Central memory CD4-positive, alpha-beta T cell (primary cell): ENCODE measurements around the gene DOCK10.

Source experiments
- DNase-seq: peaks from one replicate; pipeline ENCODE4 v3.0.0; 2022

DOCK10 gene

DNA sequence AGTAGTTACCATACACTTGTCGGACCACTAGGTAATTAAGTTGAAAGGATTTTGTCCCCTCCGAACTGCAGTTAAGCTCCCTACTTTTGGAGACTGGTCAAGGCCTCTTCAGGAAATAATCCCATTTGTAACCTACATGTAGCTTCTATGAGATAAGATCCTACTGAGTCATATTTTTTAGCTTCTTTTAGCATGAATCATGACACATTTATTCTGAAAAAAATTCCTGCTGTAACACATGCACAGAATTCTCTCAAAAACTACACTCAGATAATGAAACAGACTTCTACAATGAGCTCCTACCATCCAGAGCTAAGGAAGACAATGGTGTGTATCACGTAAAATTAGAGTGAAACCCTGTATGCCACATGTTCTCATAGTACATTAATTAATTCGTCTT lies 225.5 kb downstream of the DOCK10 start:
- DNase-seq: no peak

DNA sequence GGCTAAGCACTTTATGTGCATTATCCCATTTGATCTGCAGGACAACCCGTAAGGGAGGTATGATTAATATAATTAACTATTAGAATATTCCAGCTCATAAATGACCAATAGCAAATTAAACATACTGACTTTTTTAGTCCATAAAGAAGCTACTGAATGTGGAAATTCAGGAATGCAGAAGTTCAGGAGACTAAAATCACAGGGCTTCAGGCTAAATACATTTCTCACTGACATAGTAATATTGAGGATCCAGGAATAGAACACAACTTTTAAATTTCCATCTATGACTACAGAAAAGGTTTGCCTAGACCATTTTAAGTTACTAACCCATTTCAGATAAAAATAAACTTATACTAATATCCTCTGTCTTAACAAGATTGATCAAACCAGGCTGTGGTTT lies 228.7 kb downstream of the DOCK10 start:
- no peak for DNase-seq

DNA sequence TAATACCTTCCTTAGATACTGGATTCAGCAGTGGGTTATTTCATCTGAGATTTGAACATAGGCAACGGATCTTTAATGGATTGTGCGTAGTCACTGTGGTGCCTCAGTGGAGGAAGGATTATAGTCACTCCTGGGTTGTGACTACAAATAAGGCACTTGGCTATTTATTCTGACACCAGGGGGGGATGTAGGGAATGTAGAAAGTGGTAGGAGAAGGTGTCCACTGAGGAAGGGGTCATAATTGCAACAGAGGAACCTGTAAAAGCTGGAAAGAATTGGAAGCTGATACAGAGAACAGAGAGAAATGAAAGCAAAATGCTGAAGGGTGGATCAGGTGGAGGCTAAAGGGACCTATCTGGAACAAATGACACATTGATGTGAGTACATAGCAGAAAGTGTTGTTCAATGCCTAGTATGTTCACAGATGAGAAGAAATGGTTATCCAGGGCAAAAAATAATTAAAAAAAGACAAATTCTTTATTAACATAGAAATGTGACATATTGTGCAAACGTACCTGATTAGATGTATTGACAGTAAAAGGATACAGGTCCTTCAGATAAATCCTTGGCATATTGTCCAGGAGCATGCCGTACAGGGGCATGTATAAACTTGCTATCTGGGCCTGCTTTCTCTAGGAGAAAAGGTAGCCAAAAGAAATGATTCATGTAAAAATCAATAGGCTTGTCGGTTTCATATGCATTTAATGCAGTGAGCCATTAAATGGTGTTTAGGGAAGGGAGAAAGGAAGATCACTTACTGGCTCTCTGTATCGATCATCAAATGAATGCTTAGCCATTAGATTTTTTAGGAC lies 234.9 kb downstream of the DOCK10 start:
- no peak for DNase-seq

DNA sequence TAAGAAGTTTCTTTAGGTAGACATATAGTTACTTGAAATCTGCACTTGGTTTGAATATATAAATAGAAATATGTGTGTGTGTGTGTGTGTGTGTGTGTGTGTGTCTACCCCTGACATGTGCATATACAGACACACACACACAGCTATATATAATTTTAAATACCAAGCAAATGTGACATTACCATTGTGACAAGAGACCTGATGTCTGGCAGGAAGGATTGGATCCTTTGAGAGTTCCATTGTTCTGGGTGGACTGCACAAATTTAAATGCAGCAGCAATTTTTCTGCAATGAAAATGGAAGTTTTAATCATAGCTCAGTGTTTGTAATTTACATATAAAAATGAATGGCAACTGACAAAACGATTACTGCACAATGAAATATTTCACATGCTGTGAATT lies 238.3 kb downstream of the DOCK10 start:
- DNase-seq: no peak

DNA sequence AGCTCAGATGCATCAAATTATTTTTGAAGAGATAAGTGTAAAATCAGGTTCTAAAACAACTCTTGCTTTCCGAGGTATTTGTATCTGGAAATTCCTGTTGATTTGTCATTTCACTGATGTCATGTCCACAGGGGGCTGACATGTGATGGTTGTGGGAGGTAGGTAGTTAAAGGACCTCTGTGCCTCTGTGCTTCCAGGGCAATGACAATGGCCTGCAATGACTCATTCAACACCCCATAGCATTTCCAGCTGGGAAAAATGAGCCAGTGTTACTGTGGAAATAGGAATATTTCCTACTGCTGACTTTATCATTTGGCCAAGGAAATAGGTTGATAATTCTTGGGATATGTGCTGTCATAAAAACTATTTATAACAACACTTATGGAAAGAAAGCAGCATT lies 239.9 kb downstream of the DOCK10 start:
- DNase-seq: no peak

DNA sequence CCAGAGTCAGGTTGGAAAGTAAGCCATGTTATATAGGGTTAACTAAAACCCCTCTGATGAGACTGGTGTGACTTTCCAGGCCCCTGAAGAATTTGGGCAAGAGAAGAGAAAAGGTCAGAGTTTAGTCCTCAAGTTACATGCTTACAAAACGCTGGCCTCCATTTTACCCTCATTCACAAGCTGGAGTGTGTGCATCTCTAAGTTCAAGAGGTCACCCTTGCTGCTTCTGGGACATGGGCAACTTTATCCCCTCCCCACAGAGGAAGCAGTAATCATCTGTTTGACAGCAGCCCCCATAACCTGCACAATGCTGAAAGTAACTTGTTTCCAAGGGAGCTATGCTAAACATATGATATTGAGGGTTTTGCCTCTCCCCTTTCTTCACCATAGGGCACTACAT lies 240.9 kb downstream of the DOCK10 start:
- DNase-seq: no peak

DNA sequence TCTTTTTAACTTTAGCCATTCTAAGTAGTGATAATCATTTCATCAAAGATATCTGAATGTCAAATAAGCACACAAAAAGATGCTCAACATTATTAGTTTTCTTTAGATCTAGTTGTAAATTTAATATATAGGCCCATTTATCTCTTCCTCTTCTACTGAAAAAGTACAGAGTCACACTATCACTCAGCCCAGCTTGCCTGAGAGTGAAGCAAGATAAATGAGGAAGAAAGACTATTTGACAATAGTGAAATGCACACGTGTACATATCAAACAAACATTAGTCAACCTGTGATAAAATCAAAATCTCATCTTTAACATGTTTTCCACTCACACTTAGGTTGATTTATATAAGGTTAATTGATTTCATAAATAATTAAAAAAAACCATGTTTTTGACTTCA lies 242.6 kb downstream of the DOCK10 start:
- DNase-seq: no peak

DNA sequence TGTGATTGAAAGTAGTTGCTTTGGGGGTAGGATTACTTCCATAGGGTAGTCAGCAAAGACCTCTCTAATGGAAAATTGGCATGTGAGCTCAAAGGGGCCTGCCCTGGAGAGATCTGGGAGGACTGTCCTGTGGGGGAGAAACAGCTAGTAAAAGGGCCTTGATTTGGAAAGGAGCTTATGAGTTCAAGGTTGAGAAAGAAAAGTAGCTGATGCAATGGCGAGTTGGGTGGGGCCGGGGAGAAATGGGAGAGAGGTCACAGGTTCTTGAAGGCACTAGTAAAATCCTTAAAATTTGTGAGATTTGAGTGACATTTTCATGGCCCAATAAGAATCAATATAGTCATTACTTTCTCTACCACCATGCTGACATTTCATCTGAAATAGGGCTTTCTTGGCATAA lies 244.1 kb downstream of the DOCK10 start:
- DNase-seq: no peak

DNA sequence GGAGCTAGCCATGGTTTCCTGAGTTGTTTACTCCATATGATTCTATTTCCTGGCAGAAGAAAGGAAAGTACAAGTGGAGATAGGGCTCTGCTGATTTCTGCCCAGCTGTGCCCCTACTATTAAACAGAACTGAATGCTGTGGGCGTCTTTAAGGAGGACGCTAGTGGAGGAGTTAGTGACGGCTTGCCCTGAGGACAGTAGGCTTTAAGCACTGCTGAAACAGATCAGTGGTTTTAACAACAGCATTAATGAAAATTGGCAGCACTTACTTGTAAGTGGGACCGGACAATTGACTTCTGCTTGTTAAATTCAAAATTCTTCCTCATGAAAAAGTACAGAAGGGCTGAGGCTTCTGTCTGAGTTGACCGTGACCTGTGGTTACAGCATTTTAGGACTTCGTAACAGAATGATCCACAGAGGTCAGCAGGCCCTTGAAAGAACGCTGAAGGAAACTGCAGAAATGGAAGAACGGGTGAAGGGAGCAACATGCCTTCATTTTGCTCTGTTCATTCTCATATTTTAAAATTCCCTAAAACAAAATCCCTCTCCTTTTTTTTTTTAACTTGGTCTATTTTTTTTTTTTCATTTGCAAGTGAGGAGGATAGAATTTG lies 245.5 kb downstream of the DOCK10 start:
- DNase-seq: no peak

DNA sequence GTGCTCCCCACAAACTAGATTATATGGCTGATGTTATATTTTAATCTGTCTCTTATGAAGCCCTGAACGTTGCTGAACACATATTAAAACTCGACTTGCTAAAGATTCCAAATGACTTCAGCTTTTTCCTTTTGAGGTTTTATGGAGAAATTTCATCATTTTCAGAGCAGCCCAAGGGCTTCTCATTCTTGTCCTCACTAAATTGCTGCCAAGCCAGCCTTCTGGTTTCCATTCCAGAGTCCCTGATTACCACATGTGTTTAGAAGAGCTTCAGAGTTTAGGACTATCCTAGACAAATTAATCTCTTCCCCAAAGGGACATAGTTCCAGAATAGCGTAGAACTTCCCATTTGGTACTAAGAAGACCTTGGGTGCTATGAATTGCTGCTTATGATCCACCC lies 248.3 kb downstream of the DOCK10 start:
- no peak for DNase-seq

DNA sequence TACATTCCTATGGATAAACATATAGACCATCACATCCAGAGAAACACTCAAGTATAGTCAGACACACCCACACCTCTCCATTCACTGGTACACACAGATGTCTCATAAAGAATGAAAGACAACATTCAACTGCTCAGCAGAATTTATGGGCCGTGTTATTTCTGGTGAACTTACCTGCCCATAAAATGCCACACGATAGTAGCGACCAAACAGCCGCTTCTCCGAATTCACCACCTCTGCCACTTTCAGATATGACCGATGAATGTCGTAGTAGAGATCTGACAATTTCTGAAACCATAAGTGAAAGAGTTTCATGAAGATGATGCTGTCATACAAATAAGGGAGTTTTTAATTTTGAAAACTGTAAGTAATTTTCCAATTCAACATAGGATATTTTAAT lies 255.4 kb downstream of the DOCK10 start:
- DNase-seq: no peak

DNA sequence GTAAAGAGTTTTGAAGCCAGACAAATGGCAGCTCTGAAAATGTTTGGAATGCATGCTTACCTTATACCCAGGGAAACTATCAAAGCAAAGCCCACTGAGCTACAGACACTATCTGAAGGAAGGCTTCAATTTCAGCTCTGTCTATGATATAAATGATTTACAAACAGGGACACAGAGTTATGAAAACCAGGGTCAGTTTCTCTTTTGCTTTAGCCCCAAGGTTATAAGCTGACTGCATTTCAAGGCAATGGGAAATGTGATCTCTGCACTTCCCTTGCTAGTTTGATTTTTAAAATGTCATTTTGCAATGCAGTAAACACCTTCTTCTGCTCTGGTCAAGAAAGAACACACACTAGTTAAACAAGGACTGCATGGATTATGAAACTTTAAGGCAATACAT lies 260.9 kb downstream of the DOCK10 start:
- DNase-seq: no peak

DNA sequence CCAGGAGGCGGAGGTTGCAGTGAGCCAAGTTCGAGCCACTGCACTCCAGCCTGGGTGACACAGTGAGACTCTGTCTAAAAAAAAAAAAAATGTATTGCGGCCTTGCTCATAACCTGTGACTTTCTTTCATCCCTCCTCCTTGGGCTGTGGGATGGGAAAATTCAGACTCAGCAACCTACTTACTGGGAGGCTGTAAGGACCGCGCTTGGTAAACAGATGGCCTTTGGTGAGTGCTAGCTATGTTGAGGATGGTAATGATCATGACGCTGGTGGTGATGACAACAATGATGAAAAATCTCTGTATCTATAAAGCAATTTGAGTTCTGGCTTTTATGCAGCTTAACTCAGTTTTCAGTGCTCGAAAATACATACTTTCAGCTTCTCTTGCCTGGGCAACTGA lies 261.4 kb downstream of the DOCK10 start:
- no peak for DNase-seq

DNA sequence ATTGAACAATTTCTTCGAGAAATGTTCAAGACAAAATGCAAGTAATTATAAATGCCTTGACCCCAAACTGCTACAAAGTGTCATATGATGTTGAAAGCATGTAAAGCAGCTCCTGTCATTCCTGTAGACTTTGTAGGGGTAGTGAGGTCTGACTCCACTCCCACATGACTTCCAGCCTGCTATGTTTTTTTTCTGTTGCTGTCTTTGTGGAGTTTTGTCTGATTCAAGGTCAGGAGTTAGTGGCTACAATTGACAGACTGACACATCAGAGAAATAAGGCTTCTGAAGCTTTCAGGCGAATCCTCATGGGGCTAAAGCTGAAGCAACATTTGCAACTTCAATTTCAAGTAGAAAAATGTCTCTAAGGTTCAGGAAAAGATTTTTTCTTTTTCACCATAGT lies 262.2 kb downstream of the DOCK10 start:
- no peak for DNase-seq

DNA sequence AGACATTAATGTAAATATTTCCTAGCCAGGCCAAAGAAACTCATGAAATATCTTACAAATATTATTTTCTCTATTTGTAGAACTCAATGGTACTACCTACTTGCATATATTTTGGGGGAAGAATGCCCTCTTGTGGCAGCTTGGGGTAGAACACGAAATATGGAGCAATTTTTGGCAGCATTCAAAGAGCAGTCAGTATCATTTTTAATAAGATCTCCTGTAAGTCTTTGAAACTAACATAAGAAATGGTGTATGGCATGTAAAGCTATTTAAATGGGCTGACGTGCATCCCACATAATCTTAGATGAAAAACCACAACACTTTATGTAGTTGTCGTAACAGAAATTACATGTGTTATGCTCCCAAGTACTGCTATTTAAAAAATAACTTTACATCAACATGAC lies 263.8 kb downstream of the DOCK10 start:
- peak; percentile 47 for DNase-seq

DNA sequence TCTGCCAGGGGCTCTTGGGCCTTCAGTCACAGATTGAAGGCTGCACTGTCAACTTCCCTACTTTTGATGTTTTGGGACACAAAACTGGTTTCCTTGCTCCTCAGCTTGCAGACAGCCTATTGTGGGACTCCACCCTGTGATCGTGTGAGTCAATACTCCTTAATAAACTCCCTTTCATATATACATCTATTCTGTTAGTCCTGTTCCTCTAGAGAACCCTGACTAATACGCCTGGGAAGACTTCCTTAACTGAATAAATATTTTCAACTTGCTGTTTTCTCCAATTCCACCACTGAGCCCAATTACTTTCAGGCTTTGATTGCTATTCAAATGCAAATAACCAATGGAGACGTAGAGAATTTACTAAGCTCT lies 264.7 kb downstream of the DOCK10 start:
- DNase-seq: no peak

DNA sequence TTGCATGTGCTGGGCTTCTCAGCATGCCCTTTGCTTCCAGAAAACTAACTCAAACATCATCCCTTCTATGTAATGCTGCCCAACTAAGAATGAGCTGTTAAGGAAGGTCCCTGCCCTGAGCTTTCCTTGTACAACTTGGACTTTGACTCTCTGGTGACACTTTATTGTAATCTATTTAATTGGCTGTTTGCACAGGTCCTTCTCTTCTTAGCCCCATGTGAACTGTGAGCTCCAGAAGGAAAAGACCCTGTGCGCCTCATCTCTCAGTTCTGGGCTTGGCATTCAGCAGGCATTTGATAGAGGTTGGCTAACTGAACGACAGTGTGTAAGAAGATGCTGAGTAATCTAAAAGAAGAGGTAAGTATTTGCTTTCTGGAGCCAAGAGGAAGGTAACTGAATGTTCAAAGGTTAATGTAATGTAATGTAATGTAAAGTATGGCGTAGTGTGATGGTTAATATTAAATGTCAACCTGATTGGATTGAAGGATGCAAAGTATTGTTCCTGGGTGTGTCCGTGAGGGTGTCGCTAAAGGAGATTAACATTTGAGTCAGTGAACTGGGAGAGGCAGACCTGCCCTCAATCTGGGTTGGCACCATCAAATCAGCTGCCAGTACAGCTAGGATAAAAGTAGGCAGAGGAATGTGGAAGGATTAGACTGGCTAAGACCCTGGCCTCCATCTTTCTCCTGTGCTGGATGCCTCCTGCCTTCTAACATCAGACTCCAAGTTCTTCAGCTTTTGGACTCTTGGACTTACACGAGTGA lies 265.3 kb downstream of the DOCK10 start:
- DNase-seq: no peak

DNA sequence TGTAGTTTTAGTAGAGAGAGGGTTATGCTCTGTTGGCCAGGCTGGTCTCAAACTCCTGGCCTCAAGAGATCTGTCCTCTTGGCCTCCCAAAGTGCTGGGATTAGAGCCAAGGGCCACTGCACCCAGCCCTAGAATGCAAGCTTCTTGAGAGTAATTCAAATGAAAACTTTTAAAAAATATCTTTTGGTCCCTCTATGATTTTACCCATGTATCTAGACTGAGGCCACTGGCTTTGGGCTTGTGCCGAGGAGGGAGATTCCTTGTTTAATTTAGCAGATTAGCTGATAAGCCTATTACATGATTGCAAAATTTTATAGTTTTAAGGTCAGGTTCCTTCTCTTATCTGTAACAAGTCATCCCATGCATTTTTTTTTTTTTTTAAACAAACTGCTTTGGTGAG lies 266.6 kb downstream of the DOCK10 start:
- no peak for DNase-seq

DNA sequence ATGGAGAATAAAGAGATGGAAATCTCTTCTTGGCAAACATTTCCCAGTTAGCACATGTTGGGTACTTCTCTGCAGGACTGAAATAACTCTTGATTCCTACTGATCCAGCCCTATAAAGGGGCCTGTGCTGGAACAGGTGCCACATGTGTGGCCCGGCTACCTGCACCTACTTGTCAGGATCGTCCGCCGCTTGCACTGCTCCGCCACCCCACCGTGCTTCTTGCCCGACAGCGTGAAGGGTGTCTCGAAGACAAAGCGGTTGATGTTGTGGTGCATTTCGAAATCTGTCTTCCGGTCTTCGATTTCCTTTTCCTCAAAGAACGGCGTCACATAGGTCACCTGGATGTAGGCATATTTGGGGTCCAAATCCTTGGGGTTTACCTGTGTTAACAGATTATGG lies 267.5 kb downstream of the DOCK10 start:
- DNase-seq: no peak

DNA sequence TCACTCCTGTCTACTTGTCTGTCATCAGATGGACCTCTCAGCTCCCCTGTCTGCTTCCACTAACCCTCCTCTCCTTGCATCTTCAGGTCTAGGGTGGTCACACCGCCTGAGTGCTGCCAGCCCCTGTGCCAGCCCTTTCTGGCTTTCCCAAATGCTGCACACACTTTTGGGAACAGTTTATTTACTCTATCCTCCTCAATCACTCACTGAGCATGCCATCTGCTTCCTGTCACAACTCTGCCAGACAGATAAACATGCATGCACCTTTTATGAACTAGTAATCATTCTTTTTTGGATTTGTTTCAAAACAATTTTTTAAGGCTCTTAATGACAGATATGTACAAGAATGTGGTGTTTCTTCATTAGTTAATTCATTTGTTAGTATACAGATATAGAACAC lies 269.8 kb downstream of the DOCK10 start:
- no peak for DNase-seq

DNA sequence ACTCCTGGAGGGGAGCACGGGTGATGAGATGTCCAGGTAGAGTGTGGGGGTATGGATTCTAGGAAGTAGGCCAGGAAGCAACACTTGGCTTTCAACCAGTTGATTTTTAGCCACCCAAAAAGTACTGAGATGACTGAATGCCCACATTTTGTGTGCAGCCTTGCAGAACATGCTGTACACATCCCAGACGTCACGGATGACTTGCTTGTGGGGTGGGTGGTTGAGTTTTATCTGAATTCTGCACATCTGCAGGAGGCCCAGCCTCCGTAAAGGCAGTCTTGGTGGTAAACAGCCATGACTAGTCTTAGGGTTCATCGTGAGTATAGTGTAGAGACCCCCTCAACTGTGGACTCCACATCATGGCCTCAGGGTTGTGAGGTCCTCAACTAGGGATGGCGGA lies 272.8 kb downstream of the DOCK10 start:
- DNase-seq: no peak

DNA sequence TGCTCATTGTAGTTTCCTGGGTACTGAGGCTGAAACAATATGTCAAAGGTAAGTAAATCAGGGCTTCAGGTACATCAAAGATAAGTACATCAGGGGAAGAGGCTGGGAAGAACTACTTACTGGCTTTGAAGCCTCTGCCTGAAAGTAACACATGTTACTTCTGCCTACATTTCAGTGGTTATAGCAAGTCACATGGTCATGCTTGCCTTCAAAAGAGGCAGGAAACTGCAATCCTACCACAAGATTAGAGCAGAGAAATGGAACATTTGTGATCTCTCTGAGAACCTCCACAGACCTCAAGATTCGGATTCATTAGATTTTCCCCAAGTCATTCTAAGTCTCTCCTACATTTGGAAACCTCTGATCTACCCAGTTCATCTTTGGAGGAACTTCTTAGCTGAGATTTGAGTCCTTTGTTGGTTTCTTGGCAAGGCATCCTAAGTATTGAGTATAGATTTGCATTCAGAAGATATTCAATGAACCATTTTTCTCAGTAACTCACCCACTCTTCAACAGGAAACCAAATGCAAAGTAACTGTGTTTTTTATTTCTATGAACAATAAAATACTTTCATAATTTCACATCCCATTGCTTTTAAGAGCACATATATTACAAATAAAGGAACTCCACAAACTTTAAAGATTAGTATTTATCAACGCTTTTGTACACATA lies 277.6 kb downstream of the DOCK10 start:
- DNase-seq: peak; percentile 36

DNA sequence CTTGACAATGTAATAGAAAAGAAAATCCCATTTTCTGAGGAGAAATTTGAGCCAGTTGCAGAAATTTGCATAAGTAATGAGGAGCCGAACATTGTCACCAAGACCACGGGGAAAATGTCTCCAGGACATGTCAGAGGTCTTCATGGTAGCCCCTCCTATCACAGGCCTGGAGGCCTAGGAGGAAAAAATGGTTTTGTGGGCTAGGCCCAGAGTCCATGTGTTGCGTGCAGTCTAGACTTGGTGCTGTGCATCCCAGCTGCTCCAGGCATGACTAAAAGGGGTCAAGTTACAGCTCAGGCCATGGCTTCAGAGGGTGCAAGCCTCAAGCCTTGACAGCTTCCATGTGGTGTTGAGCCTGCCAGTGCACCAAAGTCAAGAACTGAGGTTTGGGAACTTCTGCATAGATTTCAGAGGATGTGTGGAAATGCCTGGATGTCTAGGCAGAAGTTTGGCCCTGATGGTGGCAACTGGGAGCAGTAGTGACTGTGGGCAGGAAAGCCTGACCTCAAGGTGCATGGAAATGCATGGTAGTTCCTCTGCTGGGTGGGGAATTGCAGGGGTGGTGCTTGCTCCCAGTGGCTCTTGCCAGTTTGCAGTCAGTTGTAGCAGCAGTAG lies 284.2 kb downstream of the DOCK10 start:
- DNase-seq: no peak
